GM23338 (cell line): ENCODE results near the gene CNTNAP2. TPM values are rescaled to one million over a fixed set of nuclear protein-coding genes. Genes with fewer than 3 reads are reported as not detected.

Source experiments
- ATAC-seq: fragments of 200-7000 bp; cut with Tn5 transposase; 3 replicates; pipeline ENCODE4 v1.9.1; 2020
- DNase-seq: peaks from one replicate; pipeline ENCODE4 v3.0.0-alpha.2; 2015; ENCODE audit warnings: low spot score
- H2AFZ ChIP-seq: fragments of 200-600 bp; sonication (generic); 2 replicates; pipeline ENCODE4 v1.8.0; 2016; ENCODE audit warnings: antibody characterized with exemption, mild to moderate bottlenecking, moderate library complexity
- H3F3A ChIP-seq: fragments of 200-600 bp; sonication (generic); replicated peaks from 2 replicates; pipeline ENCODE4 v1.8.0; 2017; ENCODE audit warnings: antibody characterized with exemption, mixed run types, low read depth
- H3K27ac ChIP-seq: fragments of 200-600 bp; sonication (generic); 2 replicates; pipeline ENCODE4 v1.6.1; 2016; ENCODE audit warnings: low read depth
- H3K27me3 ChIP-seq: fragments of 200-600 bp; sonication (generic); 2 replicates; pipeline ENCODE4 v1.8.0; 2016; ENCODE audit warnings: mild to moderate bottlenecking, mixed run types, moderate library complexity; ENCODE audit not compliant: insufficient read depth
- H3K36me3 ChIP-seq: fragments of 200-600 bp; sonication (generic); 2 replicates; pipeline ENCODE4 v1.8.0; 2016; ENCODE audit warnings: mild to moderate bottlenecking; ENCODE audit not compliant: insufficient read depth
- H3K4me1 ChIP-seq: fragments of 200-600 bp; sonication (generic); 2 replicates; pipeline ENCODE4 v1.8.0; 2016; ENCODE audit warnings: mild to moderate bottlenecking, moderate library complexity; ENCODE audit not compliant: insufficient read depth
- H3K4me2 ChIP-seq: fragments of 200-600 bp; sonication (generic); 2 replicates; pipeline ENCODE4 v1.7.1; 2017; ENCODE audit warnings: mixed run types
- H3K4me3 ChIP-seq: fragments of 200-600 bp; sonication (generic); 2 replicates; pipeline ENCODE4 v1.6.1; 2016; ENCODE audit warnings: mixed run types
- H3K79me2 ChIP-seq: fragments of 200-600 bp; sonication (generic); replicated peaks from 2 replicates; pipeline ENCODE4 v1.8.0; 2017; ENCODE audit warnings: mild to moderate bottlenecking; ENCODE audit not compliant: insufficient read depth
- H3K9me2 ChIP-seq: fragments of 200-600 bp; sonication (generic); 2 replicates; pipeline ENCODE4 v1.8.0; 2017; ENCODE audit not compliant: insufficient read depth
- H4K20me1 ChIP-seq: fragments of 200-600 bp; sonication (generic); replicated peaks from 2 replicates; pipeline ENCODE4 v1.8.0; 2017; ENCODE audit warnings: mild to moderate bottlenecking; ENCODE audit not compliant: insufficient read depth
- H3K27ac Mint-ChIP-seq: 2 replicates; pipeline ENCODE4 v1.8.0; 2020; ENCODE audit warnings: inconsistent platforms, mild to moderate bottlenecking, moderate library complexity, mixed read lengths
- H3K27me3 Mint-ChIP-seq: 3 replicates; pipeline ENCODE4 v1.8.0; 2022; ENCODE audit warnings: low read depth, mild to moderate bottlenecking, moderate library complexity, mixed read lengths, inconsistent platforms; ENCODE audit not compliant: insufficient read depth, poor library complexity
- H3K36me3 Mint-ChIP-seq: 3 replicates; pipeline ENCODE4 v1.8.0; 2021; ENCODE audit warnings: low read depth, mild to moderate bottlenecking, inconsistent platforms, moderate library complexity, mixed read lengths
- H3K4me1 Mint-ChIP-seq: 3 replicates; pipeline ENCODE4 v1.8.0; 2020; ENCODE audit warnings: mild to moderate bottlenecking, inconsistent platforms, mixed read lengths
- H3K4me3 Mint-ChIP-seq: 3 replicates; pipeline ENCODE4 v1.8.0; 2021; ENCODE audit warnings: moderate library complexity, mild to moderate bottlenecking, inconsistent platforms, mixed read lengths
- H3K9me3 Mint-ChIP-seq: 3 replicates; pipeline ENCODE4 v1.8.0; 2020; ENCODE audit warnings: moderate library complexity, mild to moderate bottlenecking, inconsistent platforms, mixed read lengths
- CTCF ChIP-seq, 2 experiments: fragments of 200-600 bp in 1 of 2; sonication (generic) in 1 of 2; conservative IDR thresholded peaks; 2 replicates each; pipeline versions ENCODE4 v1.5.1 to v1.6.1; 2016 to 2017; ENCODE audit warnings: antibody characterized with exemption in 2 of 2, low read depth in 2 of 2, mild to moderate bottlenecking in 2 of 2, moderate library complexity in 1 of 2
- ETS1 ChIP-seq: IDR thresholded peaks from 2 replicates; pipeline ENCODE4 v1.6.1; 2016; ENCODE audit warnings: antibody characterized with exemption
- EZH2 ChIP-seq: fragments of 200-600 bp; sonication (generic); IDR thresholded peaks from one replicate; pipeline ENCODE4 v1.8.0; 2017; ENCODE audit warnings: antibody characterized with exemption, mild to moderate bottlenecking, low read depth; ENCODE audit not compliant: unreplicated experiment
- JUNB ChIP-seq: IDR thresholded peaks from one replicate; pipeline ENCODE4 v1.6.1; 2016; ENCODE audit warnings: antibody characterized with exemption; ENCODE audit not compliant: unreplicated experiment
- NANOG ChIP-seq: IDR thresholded peaks from 2 replicates; pipeline ENCODE4 v1.6.1; 2016; ENCODE audit warnings: antibody characterized with exemption, borderline replicate concordance
- POLR2AphosphoS5 ChIP-seq: IDR thresholded peaks from 2 replicates; pipeline ENCODE4 v1.6.1; 2016; ENCODE audit warnings: antibody characterized with exemption, low read depth
- REST ChIP-seq: IDR thresholded peaks from one replicate; pipeline ENCODE4 v1.6.1; 2018; ENCODE audit warnings: antibody characterized with exemption; ENCODE audit not compliant: unreplicated experiment
- STAT1 ChIP-seq: IDR thresholded peaks from one replicate; pipeline ENCODE4 v1.6.1; 2016; ENCODE audit warnings: antibody characterized with exemption; ENCODE audit not compliant: unreplicated experiment
- ZNF114 ChIP-seq: fragments of 250-450 bp; sonication (Bioruptor Pico); IDR thresholded peaks from 2 replicates; pipeline ENCODE4 v1.5.0; 2020; ENCODE audit warnings: mild to moderate bottlenecking, moderate library complexity
- ZNF331 ChIP-seq: fragments of 250-450 bp; sonication (Bioruptor Pico); IDR thresholded peaks from 2 replicates; pipeline ENCODE4 v1.5.0; 2020; ENCODE audit warnings: low read depth, mild to moderate bottlenecking, moderate library complexity
- polyA plus RNA-seq: library from polyadenylated mRNA; unstranded; fragments of >200 nt; fragmentation: Nextera tagmentation; extraction: Ambion mirVana; gene quantifications from 2 replicates; pipeline ENCODE4 v1.2.1, GENCODE V29; 2016
- total RNA-seq: library from RNA; depleted of rRNA; stranded (reverse); fragments of >200 nt; shearing (Covaris generic); gene quantifications from 2 replicates; pipeline ENCODE4 v1.2.3, GENCODE V29; 2014

CNTNAP2 gene
- total and polyA plus RNA-seq, 2 experiments from 2014 or later: 38.2 to 61.3 TPM

GRCh38 chr7:147859486-147859885, 1742.9 kb downstream of the CNTNAP2 start (continued):
- TF ChIP-seq ETS1 (no peak), CTCF (conservative IDR thresholded peaks at IDR 0.05; ENCODE audit: low read depth in 2 of 2) (no peak), REST (no peak), EZH2 (no peak)

GRCh38 chr7:147861058-147861716, 1744.6 kb downstream of the CNTNAP2 start:
- Mint-ChIP-seq H3K36me3 (no peaks in the 10 kb centered on the region; the same call in 1 of the 3 replicates), H3K4me3 (no peak overlapping the region), H3K9me3 (peaks cover 35% of the 10 kb centered on the region; the same call in 2 of the 3 replicates), H3K27ac (no peak overlapping the region), H3K27me3 (no peaks in the 10 kb centered on the region), H3K4me1 (peaks cover 2% of the 10 kb centered on the region; the same call in 1 of the 3 replicates)
- Histone ChIP-seq H4K20me1 (no peaks in the 10 kb centered on the region), H3K4me3 (no peak overlapping the region), H3K27ac (no peak overlapping the region), H3F3A (no peaks in the 10 kb centered on the region), H3K27me3 (no peaks in the 10 kb centered on the region), H3K9me2 (no peaks in the 10 kb centered on the region), H3K36me3 (no peaks in the 10 kb centered on the region), H3K4me1 (no peaks in the 10 kb centered on the region), H3K79me2 (no peaks in the 10 kb centered on the region), H3K4me2 (no peak overlapping the region), H2AFZ (no peak overlapping the region)
- ATAC-seq (no peak), DNase-seq (no peak)
- no peak for TF ChIP-seq ZNF331 (CRISPR knock-in tag)
- no peak for TF ChIP-seq JUNB
- no peak for TF ChIP-seq POLR2AphosphoS5
- TF ChIP-seq ZNF114 (CRISPR knock-in tag): no peak
- no peak for TF ChIP-seq REST
- no peak for TF ChIP-seq STAT1
- no peak for TF ChIP-seq NANOG
